Subcutaneous abdominal adipose tissue (tissue), 5 donors: Measurements from ENCODE around the gene KCNMA1.
A peak's percentile ranks its signal among the peaks of the same experiment; 100 is the strongest.

ENCODE experiments used
- H3K27ac ChIP-seq: one replicate; pipeline ENCODE4 v1.7.0; 2013; ENCODE audit warnings: low read depth, mild to moderate bottlenecking, inconsistent platforms, low read length, moderate library complexity
- H3K27me3 ChIP-seq, 5 donors: one replicate each; pipeline ENCODE4 v1.7.0; 2013; ENCODE audit warnings: low read length in 5 of 5, inconsistent platforms in 1 of 5; ENCODE audit not compliant: control insufficient read depth in 5 of 5, insufficient read depth in 4 of 5
- H3K36me3 ChIP-seq, 5 donors: one replicate each; pipeline ENCODE4 v1.7.0; 2013; ENCODE audit warnings: low read length in 5 of 5; ENCODE audit not compliant: control insufficient read depth in 5 of 5, insufficient read depth in 5 of 5
- H3K4me1 ChIP-seq, 5 donors: one replicate each; pipeline ENCODE4 v1.7.0; 2013; ENCODE audit warnings: low read length in 5 of 5, mild to moderate bottlenecking in 3 of 5, moderate library complexity in 1 of 5; ENCODE audit not compliant: control insufficient read depth in 5 of 5, insufficient read depth in 5 of 5
- H3K4me3 ChIP-seq, 5 donors: one replicate each; pipeline ENCODE4 v1.7.0; 2013; ENCODE audit warnings: low read length in 5 of 5, low read depth in 1 of 5
- H3K9ac ChIP-seq, 5 donors: one replicate each; pipeline ENCODE4 v1.7.0; 2013; ENCODE audit warnings: low read length in 5 of 5, mild to moderate bottlenecking in 4 of 5, moderate library complexity in 3 of 5
- H3K9me3 ChIP-seq, 5 donors: one replicate each; pipeline ENCODE4 v1.7.0; 2013; ENCODE audit warnings: low read length in 5 of 5; ENCODE audit not compliant: control insufficient read depth in 5 of 5
- donor health status: healthy.
- donor health status: healthy.
- donor health status: healthy.
- donor health status: healthy.
- donor health status: healthy.

KCNMA1 gene

DNA sequence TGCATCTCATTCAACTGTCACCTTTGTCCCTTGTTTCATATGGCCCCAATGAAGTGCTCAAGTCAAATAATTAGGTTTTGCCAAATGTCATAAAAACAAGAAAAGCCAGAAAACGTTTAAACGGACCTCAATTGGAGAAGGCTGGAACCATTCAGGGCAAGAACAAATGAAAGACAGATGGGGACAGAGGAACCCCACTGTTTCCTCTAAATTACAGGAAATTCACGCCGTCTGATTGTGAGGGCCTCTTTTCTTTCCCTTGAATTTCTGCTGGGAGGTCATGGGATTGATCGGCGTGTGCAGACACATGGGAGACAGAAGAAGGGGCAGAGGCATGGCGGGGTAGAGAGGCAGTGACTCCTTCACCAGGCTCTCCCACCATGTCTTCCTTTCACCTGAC is 656.4 kb downstream of the KCNMA1 start:
- Histone ChIP-seq H3K27me3 (no peaks in the 10 kb centered on the region), H3K9ac (no peak overlapping the region), H3K36me3 (no peaks in the 10 kb centered on the region), H3K4me3 (no peak overlapping the region), H3K4me1 (peaks cover 0 to 6% (median 0%) of the 10 kb centered on the region in 5 donors), H3K9me3 (no peaks in the 10 kb centered on the region), H3K27ac (no peak overlapping the region)

DNA sequence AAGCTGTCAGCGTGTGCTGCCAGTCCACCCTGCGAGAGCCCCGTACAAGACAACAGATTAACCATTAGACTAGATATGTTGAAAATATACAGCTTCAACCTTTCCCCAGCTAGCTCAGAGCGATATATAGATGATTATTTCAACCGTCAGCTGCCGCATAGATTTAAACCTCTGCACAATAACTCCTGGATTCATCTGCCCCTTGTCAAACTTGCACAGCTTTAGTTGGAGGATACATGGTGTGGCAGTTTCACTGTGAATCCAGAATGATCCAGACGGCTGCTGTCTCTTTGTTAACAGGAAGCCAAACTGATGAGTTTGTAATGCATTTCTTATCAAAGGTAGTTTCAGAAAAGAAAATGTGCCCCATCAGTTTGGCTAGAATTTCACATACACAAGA is 659.7 kb downstream of the KCNMA1 start:
- no peaks in the 10 kb centered on the region for H3K27me3 ChIP-seq
- H3K4me3 ChIP-seq, result no peak overlapping the region
- peaks cover 0 to 18% (median 5%) of the 10 kb centered on the region in 5 donors for H3K4me1 ChIP-seq
- no peak overlapping the region for H3K9ac ChIP-seq
- no peaks in the 10 kb centered on the region for H3K36me3 ChIP-seq
- no peaks in the 10 kb centered on the region for H3K9me3 ChIP-seq
- no peak overlapping the region for H3K27ac ChIP-seq

DNA sequence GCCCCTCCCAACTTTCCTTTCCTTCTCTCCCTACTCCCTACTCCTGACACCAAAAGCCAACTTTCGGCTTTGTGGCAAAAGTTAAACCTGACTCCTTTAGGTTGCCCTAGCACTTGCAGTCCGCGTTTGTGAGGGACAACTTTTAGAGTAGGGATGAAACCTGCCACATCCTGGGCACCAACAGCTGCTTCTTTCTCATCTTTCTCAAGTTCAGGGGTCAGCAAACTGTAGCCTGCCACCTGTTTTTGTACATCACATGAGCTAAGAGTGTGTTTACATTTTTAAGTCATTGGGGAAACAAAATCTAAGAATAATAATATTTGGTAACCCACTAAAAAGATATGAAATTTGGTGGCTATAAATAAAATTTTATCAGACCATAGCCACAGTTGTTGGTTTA is 660.6 kb downstream of the KCNMA1 start:
- Histone ChIP-seq H3K27me3 (no peaks in the 10 kb centered on the region), H3K4me3 (no peak overlapping the region), H3K27ac (no peak overlapping the region), H3K4me1 (peaks cover 0 to 12% (median 5%) of the 10 kb centered on the region in 5 donors), H3K9ac (no peak overlapping the region), H3K36me3 (no peaks in the 10 kb centered on the region), H3K9me3 (no peaks in the 10 kb centered on the region)

DNA sequence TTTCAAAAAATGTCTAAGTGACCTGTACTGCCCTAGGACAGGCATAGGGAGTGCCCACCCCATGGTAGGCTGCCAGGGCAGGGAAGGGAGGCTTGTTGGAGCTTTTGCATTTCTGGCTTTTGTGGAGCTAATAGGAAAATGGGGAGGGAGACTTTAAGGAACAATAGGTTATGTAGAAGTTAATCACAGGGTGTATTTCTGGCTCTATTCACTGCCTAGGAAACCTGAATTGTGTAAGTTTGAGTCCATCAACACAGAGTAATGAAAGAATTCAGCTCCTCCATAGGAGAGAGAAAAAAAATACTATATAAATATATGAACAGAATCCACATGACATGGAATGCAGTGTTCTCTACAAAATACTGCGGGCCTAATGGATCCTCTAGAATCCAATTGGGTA is 661.5 kb downstream of the KCNMA1 start:
- H3K27me3 ChIP-seq, result no peaks in the 10 kb centered on the region
- H3K9me3 ChIP-seq, result no peaks in the 10 kb centered on the region
- no peaks in the 10 kb centered on the region for H3K36me3 ChIP-seq
- no peak overlapping the region for H3K27ac ChIP-seq
- H3K4me3 ChIP-seq, result no peak overlapping the region
- peaks cover 0 to 12% (median 5%) of the 10 kb centered on the region in 5 donors for H3K4me1 ChIP-seq
- no peak overlapping the region for H3K9ac ChIP-seq

DNA sequence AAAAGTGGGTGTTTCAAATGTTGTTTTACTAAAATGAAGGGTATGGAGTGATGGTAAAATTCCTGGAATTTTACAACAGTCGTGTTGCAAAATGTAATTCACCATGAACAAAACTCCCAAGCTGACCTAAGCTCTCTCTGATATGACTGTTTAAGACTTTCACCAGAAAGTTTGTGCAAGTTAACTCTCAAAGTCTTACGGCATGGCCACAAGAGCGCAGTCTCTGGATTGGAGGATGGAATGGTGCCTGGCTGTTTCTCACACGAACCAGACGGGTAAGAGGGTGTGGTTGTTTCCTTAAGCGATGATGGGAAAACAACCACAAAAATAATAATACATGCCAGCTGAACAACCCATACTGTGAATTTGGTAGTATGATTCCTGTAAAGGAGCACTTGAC is 662.5 kb downstream of the KCNMA1 start:
- H3K27me3 ChIP-seq, result no peaks in the 10 kb centered on the region
- H3K27ac ChIP-seq, result no peak overlapping the region
- no peak overlapping the region for H3K9ac ChIP-seq
- peaks cover 0 to 12% (median 5%) of the 10 kb centered on the region in 5 donors for H3K4me1 ChIP-seq
- no peak overlapping the region for H3K4me3 ChIP-seq
- H3K9me3 ChIP-seq, result no peaks in the 10 kb centered on the region
- no peaks in the 10 kb centered on the region for H3K36me3 ChIP-seq

DNA sequence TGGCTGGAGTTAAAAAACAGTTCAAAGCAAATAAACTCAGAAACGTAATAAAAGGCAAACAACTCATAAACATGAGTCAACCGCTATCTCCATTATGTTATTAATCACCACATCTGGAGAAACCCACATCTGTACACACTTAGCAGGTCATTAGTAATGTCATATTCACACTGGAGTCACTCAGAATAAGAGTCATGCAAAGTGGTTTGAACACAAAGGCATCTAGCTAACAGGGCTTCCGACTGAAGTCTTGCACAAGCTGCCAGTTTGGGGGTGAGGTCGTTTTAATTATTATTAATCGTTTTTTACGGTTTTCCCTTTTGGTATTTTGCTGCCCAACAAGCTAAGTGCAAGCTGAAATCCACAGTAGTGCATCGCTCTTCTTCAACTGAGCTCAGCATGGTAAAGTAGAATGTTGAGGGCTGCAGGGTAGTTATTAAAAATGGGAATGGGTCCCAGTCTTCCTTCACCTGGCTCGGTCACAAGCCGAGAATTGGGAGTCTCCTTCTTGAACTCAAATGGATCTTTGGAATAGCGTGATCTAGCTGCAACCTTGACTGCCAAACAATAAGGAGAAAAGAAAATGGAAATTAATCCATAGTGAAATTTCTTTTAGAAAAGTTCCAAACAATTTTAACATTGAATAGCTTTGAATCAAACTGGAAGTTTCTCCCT is 663.5 kb downstream of the KCNMA1 start:
- H3K27ac ChIP-seq, result no peak overlapping the region
- H3K9ac ChIP-seq, result no peak overlapping the region
- no peaks in the 10 kb centered on the region for H3K36me3 ChIP-seq
- no peak overlapping the region for H3K4me3 ChIP-seq
- peaks cover 0 to 12% (median 5%) of the 10 kb centered on the region in 5 donors for H3K4me1 ChIP-seq
- H3K27me3 ChIP-seq, result no peaks in the 10 kb centered on the region
- no peaks in the 10 kb centered on the region for H3K9me3 ChIP-seq

DNA sequence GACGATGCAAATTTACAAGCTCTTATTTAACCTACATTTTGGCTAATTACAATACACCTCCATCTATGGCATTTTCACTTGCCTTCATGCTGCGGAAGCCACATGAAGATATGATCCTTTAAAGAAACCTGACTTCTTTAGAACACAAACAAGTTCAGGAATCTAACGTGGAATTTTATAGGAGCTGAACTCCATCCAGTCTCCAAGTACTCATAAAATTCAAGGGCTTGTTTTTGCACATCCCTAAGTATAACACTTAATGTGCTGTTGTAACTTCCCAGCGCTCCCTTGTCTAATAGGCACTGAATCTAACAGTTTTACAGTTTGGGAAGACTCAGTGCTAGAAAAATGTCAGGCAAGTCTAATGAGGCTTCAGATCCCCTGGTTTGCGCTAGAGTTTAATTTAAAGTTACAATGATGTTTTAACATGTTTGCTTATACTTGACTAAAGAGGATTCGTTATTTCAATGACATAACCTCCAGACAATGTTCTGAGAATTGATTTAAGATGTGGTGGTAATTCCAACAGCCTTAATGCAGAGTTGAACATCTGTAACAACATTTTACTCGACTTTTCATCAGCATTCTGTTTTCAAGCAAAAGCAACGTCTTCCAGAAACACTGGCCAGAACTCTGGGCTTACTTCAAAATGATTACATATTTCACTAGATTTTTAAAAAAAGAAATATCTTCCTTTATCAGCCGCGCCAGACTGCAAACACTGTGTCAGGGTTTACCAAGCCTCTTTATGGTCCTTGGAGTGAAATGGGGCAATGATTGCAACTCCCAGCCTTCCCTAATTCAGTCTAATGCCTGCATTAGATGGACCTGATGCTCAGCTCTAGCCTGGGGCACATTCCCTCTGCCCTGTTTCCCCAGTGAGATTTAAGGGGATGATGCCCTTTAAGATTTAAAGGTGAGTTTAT is 664.3 kb downstream of the KCNMA1 start:
- Histone ChIP-seq H3K27ac (no peak overlapping the region), H3K4me1 (peaks cover 0 to 12% (median 5%) of the 10 kb centered on the region in 5 donors), H3K27me3 (no peaks in the 10 kb centered on the region), H3K36me3 (no peaks in the 10 kb centered on the region), H3K4me3 (peak overlapping the region in 1 of 5 donors; percentile 6), H3K9ac (no peak overlapping the region), H3K9me3 (no peaks in the 10 kb centered on the region)

DNA sequence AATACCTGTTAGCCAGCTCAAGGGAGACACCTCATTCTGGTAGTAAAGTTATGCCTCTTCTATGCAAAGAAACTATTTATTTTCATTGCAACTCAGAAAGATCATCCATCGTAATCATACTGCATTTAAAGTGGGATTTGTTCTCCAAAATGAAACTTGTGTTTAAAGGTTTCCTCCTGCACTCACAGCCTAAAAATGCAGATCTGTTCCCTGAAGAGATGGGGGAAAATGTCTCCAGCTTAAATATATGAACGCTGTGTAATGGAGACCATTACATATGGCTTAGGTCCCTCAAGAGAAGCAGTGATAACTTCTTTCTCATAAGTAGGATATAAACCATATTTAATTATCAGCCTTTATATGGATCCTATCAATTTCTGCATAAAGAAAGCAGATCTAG is 665.1 kb downstream of the KCNMA1 start:
- Histone ChIP-seq H3K4me1 (peaks cover 0 to 12% (median 5%) of the 10 kb centered on the region in 5 donors), H3K9me3 (no peaks in the 10 kb centered on the region), H3K27ac (no peak overlapping the region), H3K9ac (no peak overlapping the region), H3K27me3 (no peaks in the 10 kb centered on the region), H3K4me3 (no peak overlapping the region), H3K36me3 (no peaks in the 10 kb centered on the region)

DNA sequence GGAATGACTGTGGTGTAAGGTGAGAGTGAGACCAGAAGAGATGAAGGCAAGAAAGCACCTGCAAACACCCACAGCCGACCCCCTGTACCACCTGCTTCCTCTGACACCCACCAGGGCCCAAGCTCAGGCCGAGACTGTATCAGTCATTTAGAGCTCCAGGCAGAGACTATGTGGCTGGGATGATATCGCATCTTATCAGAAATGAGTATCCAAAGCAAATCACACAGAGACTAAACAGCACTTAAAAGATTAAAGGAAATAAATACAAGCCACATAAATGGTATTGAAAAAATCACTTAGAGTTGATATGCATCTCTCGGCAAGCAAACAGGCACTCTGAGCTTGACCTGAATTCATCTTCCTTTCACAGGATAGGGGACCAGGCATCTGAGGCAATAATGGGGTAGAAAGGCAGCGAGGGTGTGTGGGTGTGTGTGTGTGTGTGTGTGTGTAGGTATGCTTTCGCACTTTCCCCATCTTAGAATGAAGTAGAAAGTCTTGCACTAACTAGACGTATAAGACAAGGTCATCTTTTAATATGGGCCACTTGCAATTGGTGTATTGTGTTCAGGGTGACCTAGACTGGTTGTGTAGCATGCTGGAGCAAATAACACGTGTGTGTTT is 665.9 kb downstream of the KCNMA1 start:
- Histone ChIP-seq H3K4me3 (no peak overlapping the region), H3K36me3 (no peaks in the 10 kb centered on the region), H3K4me1 (peaks cover 0 to 12% (median 5%) of the 10 kb centered on the region in 5 donors), H3K27me3 (no peaks in the 10 kb centered on the region), H3K9me3 (no peaks in the 10 kb centered on the region), H3K9ac (no peak overlapping the region), H3K27ac (no peak overlapping the region)
